ENCODE data around the gene MYL12B. TPM values are rescaled to one million over a fixed set of nuclear protein-coding genes. Genes with fewer than 3 reads are reported as not detected.

Gene MYL12B
- total RNA-seq, 1 donor from 2014 or later: 298 TPM

DNA sequence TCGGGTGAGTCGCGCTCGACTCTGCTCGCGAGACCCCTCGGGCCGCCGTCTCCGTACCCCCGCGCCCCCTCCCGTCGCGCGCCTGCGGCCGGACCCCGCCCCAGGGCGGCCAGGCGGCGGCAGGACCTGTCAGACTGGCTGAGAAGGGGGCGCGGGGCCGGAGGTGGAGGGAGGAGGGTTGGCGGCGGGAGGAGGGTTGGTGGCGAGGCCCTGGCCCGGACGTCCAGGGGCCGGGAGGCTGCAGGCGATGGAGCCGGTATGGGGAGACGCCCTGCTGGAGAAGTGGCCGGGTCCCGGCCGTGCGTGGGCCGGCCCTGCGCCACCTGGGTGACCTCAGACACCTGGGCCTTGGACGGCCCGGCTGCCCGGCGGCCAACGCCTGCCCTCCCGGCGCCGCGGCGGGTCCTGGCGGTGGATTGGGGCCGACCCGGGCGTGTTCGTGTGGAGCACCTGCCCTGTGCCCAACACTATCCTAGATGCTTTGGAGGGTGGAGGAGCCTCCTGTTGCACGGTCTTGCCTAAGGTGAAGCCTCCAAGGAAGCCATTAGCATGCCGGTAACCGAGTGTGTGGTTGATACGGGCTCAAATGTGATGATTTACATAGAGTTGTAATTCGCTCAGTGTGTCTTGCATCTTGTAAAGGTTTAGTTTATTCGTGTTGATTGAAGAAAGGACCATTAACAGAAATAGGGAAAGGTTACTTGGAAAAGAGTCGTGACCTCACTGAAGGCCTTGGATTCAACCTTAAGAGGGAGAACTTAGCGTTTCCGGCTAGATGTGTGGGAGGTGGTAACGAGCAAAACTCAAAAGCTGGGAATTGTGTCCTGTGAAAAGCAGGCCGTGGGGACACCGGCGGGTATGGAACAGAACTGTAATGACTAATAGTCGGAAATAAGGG lies 550 bp downstream of the MYL12B start:
- TF ChIP-seq CTCF (IDR thresholded peaks at IDR 0.05; ENCODE audit: unreplicated experiment): no peak
- Mint-ChIP-seq H3K36me3 (ENCODE audit: low read depth, unreplicated experiment) (peaks cover 12% of the 10 kb centered on the region), H3K4me3 (ENCODE audit: unreplicated experiment) (peak overlapping the region; percentile 97), H3K9me3 (ENCODE audit: unreplicated experiment) (no peaks in the 10 kb centered on the region), H3K4me1 (ENCODE audit: unreplicated experiment) (peaks cover 58% of the 10 kb centered on the region), H3K27ac (ENCODE audit: unreplicated experiment) (peak overlapping the region; percentile 98), H3K27me3 (ENCODE audit: unreplicated experiment) (peaks cover 23% of the 10 kb centered on the region)
- DNase-seq (ENCODE audit: low spot score): no peak

- Mint-ChIP-seq H3K27ac (ENCODE audit: unreplicated experiment) (peak overlapping the region; percentile 98), H3K4me1 (ENCODE audit: unreplicated experiment) (peaks cover 56% of the 10 kb centered on the region), H3K27me3 (ENCODE audit: unreplicated experiment) (peaks cover 23% of the 10 kb centered on the region), H3K4me3 (ENCODE audit: unreplicated experiment) (peak overlapping the region; percentile 97), H3K36me3 (ENCODE audit: low read depth, unreplicated experiment) (peaks cover 7% of the 10 kb centered on the region), H3K9me3 (ENCODE audit: unreplicated experiment) (no peaks in the 10 kb centered on the region)
- no peak for TF ChIP-seq CTCF (IDR thresholded peaks at IDR 0.05; ENCODE audit: unreplicated experiment)
- no peak for DNase-seq (ENCODE audit: low spot score)
Observed at GRCh38 chr18:3263132-3263700, 1.3 kb downstream of the MYL12B start.

DNA sequence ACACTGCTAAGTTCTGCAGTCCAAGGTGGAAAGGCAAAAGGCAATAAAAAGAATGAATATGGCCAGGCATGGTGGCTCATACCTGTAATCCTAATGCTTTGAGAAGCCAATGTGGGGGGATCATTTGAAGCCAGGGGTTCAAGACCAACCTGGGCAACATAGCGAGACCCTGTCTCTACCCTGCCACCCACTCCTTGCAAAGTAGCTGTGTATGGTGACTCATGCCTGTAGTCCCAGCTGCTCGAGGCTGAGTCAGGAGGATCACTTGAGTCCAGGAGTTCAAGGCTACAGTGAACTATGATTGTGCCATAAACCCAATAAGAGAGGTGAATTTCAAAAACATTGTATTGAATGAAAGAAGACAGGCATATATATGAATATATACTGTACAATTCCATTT lies 2.4 kb downstream of the MYL12B start:
- peak overlapping the region; percentile 11 for H3K4me3 Mint-ChIP-seq (ENCODE audit: unreplicated experiment)
- no peak overlapping the region for H3K27ac Mint-ChIP-seq (ENCODE audit: unreplicated experiment)
- no peak for DNase-seq (ENCODE audit: low spot score)
- H3K27me3 Mint-ChIP-seq (ENCODE audit: unreplicated experiment): peaks cover 23% of the 10 kb centered on the region
- no peak for TF ChIP-seq CTCF (IDR thresholded peaks at IDR 0.05; ENCODE audit: unreplicated experiment)
- no peaks in the 10 kb centered on the region for H3K9me3 Mint-ChIP-seq (ENCODE audit: unreplicated experiment)
- H3K36me3 Mint-ChIP-seq (ENCODE audit: low read depth, unreplicated experiment): peaks cover 3% of the 10 kb centered on the region
- H3K4me1 Mint-ChIP-seq (ENCODE audit: unreplicated experiment): peaks cover 64% of the 10 kb centered on the region

GRCh38 chr18:3265564-3266033 lies 3.7 kb downstream of the MYL12B start:
- Mint-ChIP-seq H3K27me3 (ENCODE audit: unreplicated experiment) (peaks cover 21% of the 10 kb centered on the region), H3K4me1 (ENCODE audit: unreplicated experiment) (peaks cover 68% of the 10 kb centered on the region), H3K27ac (ENCODE audit: unreplicated experiment) (peak overlapping the region; percentile 33), H3K9me3 (ENCODE audit: unreplicated experiment) (no peaks in the 10 kb centered on the region), H3K36me3 (ENCODE audit: low read depth, unreplicated experiment) (peaks cover 3% of the 10 kb centered on the region), H3K4me3 (ENCODE audit: unreplicated experiment) (no peak overlapping the region)
- no peak for TF ChIP-seq CTCF (IDR thresholded peaks at IDR 0.05; ENCODE audit: unreplicated experiment)
- DNase-seq (ENCODE audit: low spot score): no peak

Measured in endothelial cell (in vitro differentiated cells).